ENCODE data around the gene DOCK1. TPM values are rescaled to one million over a fixed set of nuclear protein-coding genes. Genes with fewer than 3 reads are reported as not detected.
"Not testable (repeated sequence)": the region's sequence is repeated elsewhere in the genome, so short reads cannot be mapped to it uniquely, and the experiment has no call there.

DOCK1 gene
- 25.8 TPM for polyA plus RNA-seq (2013, experiment 1 of 2)
- 31.7 TPM for polyA plus RNA-seq (2013, experiment 2 of 2)

GRCh38 chr10:126904818-126905701 lies at the start of gene DOCK1:
TSS of gene DOCK1 (plus strand) at chr10:126905428. CDS start at chr10:126905518, 90 bp downstream.
- peak within 1 kb of the TSS; percentile 72 for H3K27ac ChIP-seq (ENCODE audit: low read depth, low read length)
- no peaks in the 10 kb centered on the region for H3K9me3 ChIP-seq (ENCODE audit: insufficient read depth, low read depth, low read length)
- peaks cover 3% of the 10 kb centered on the region; the same call in 1 of the 2 replicates for H3K4me1 ChIP-seq (ENCODE audit: insufficient read depth, low read length)
- H3K4me3 ChIP-seq (ENCODE audit: low read length) = peak within 1 kb of the TSS; percentile 83
- no peaks in the 10 kb centered on the region for H3K27me3 ChIP-seq (ENCODE audit: insufficient read depth, low read length)
- peak within 1 kb of the TSS; percentile 89 for H3K9ac ChIP-seq (ENCODE audit: low read depth, low read length)
- under 1% methylated on average over 108 of the region's 108 CpGs for WGBS
- peaks cover 29% of the 10 kb centered on the region for H3K36me3 ChIP-seq (ENCODE audit: insufficient read depth, low read length)

- H3K4me1 ChIP-seq (ENCODE audit: insufficient read depth, low read length) = no peaks in the 10 kb centered on the region
- no peaks in the 10 kb centered on the region for H3K9me3 ChIP-seq (ENCODE audit: insufficient read depth, low read depth, low read length)
- H3K27ac ChIP-seq (ENCODE audit: low read depth, low read length) = no peak overlapping the region
- no peak overlapping the region for H3K4me3 ChIP-seq (ENCODE audit: low read length)
- 95% methylated on average over 7 of the region's 8 CpGs for WGBS
- H3K36me3 ChIP-seq (ENCODE audit: insufficient read depth, low read length) = no peaks in the 10 kb centered on the region
- H3K9ac ChIP-seq (ENCODE audit: low read depth, low read length) = no peak overlapping the region
- no peaks in the 10 kb centered on the region for H3K27me3 ChIP-seq (ENCODE audit: insufficient read depth, low read length)
These were observed 47.9 kb upstream of the DOCK1 start for GRCh38 chr10:126857178-126857806.

- Histone ChIP-seq H3K27ac (ENCODE audit: low read depth, low read length) (no peak overlapping the region), H3K36me3 (ENCODE audit: insufficient read depth, low read length) (no peaks in the 10 kb centered on the region), H3K4me3 (ENCODE audit: low read length) (no peak overlapping the region), H3K9ac (ENCODE audit: low read depth, low read length) (no peak overlapping the region), H3K4me1 (ENCODE audit: insufficient read depth, low read length) (peaks cover 4% of the 10 kb centered on the region), H3K27me3 (ENCODE audit: insufficient read depth, low read length) (no peaks in the 10 kb centered on the region), H3K9me3 (ENCODE audit: insufficient read depth, low read depth, low read length) (no peaks in the 10 kb centered on the region)
- 80% methylated on average over 9 of the region's 9 CpGs for WGBS
These were observed 37.5 kb upstream of the DOCK1 start for GRCh38 chr10:126867567-126868365.

- H3K36me3 ChIP-seq (ENCODE audit: insufficient read depth, low read length) = no peaks in the 10 kb centered on the region
- H3K9me3 ChIP-seq (ENCODE audit: insufficient read depth, low read depth, low read length) = no peaks in the 10 kb centered on the region
- H3K9ac ChIP-seq (ENCODE audit: low read depth, low read length) = no peak overlapping the region
- WGBS = 75% methylated on average over 6 of the region's 6 CpGs
- H3K4me1 ChIP-seq (ENCODE audit: insufficient read depth, low read length) = peaks cover 9% of the 10 kb centered on the region
- H3K4me3 ChIP-seq (ENCODE audit: low read length) = no peak overlapping the region
- no peaks in the 10 kb centered on the region for H3K27me3 ChIP-seq (ENCODE audit: insufficient read depth, low read length)
- H3K27ac ChIP-seq (ENCODE audit: low read depth, low read length) = no peak overlapping the region
These were observed 36.9 kb upstream of the DOCK1 start for GRCh38 chr10:126868371-126868770.

GRCh38 chr10:126872135-126872534 lies 33.1 kb upstream of the DOCK1 start:
- H3K9me3 ChIP-seq (ENCODE audit: insufficient read depth, low read depth, low read length) = no peaks in the 10 kb centered on the region
- H3K9ac ChIP-seq (ENCODE audit: low read depth, low read length) = no peak overlapping the region
- no peaks in the 10 kb centered on the region for H3K27me3 ChIP-seq (ENCODE audit: insufficient read depth, low read length)
- H3K4me1 ChIP-seq (ENCODE audit: insufficient read depth, low read length) = peaks cover 12% of the 10 kb centered on the region
- H3K36me3 ChIP-seq (ENCODE audit: insufficient read depth, low read length) = no peaks in the 10 kb centered on the region
- no peak overlapping the region for H3K4me3 ChIP-seq (ENCODE audit: low read length)
- no peak overlapping the region for H3K27ac ChIP-seq (ENCODE audit: low read depth, low read length)
- WGBS = 95% methylated on average over 7 of the region's 7 CpGs

- no peaks in the 10 kb centered on the region for H3K27me3 ChIP-seq (ENCODE audit: insufficient read depth, low read length)
- no peak overlapping the region for H3K9ac ChIP-seq (ENCODE audit: low read depth, low read length)
- H3K4me1 ChIP-seq (ENCODE audit: insufficient read depth, low read length) = peaks cover 12% of the 10 kb centered on the region
- 49% methylated on average over 3 of the region's 3 CpGs for WGBS
- no peaks in the 10 kb centered on the region for H3K9me3 ChIP-seq (ENCODE audit: insufficient read depth, low read depth, low read length)
- H3K27ac ChIP-seq (ENCODE audit: low read depth, low read length) = no peak overlapping the region; the same call in 1 of the 2 replicates
- H3K4me3 ChIP-seq (ENCODE audit: low read length) = no peak overlapping the region
- H3K36me3 ChIP-seq (ENCODE audit: insufficient read depth, low read length) = no peaks in the 10 kb centered on the region
These were observed 32.5 kb upstream of the DOCK1 start for GRCh38 chr10:126872768-126873167.

- Histone ChIP-seq H3K9me3 (ENCODE audit: insufficient read depth, low read depth, low read length) (no peaks in the 10 kb centered on the region), H3K27me3 (ENCODE audit: insufficient read depth, low read length) (no peaks in the 10 kb centered on the region), H3K4me1 (ENCODE audit: insufficient read depth, low read length) (peaks cover 26% of the 10 kb centered on the region), H3K4me3 (ENCODE audit: low read length) (no peak overlapping the region), H3K36me3 (ENCODE audit: insufficient read depth, low read length) (no peaks in the 10 kb centered on the region), H3K9ac (ENCODE audit: low read depth, low read length) (no peak overlapping the region), H3K27ac (ENCODE audit: low read depth, low read length) (no peak overlapping the region)
- 90% methylated on average over 3 of the region's 3 CpGs for WGBS
These were observed 28.8 kb upstream of the DOCK1 start for GRCh38 chr10:126876456-126876855.

- 75% methylated on average over 2 of the region's 2 CpGs for WGBS
- no peak overlapping the region for H3K9ac ChIP-seq (ENCODE audit: low read depth, low read length)
These were observed 27.8 kb upstream of the DOCK1 start for GRCh38 chr10:126877390-126877789.

GRCh38 chr10:126878594-126878993 lies 26.6 kb upstream of the DOCK1 start:
- 92% methylated on average over 10 of the region's 10 CpGs for WGBS
- Histone ChIP-seq H3K9me3 (ENCODE audit: insufficient read depth, low read depth, low read length) (no peaks in the 10 kb centered on the region), H3K4me1 (ENCODE audit: insufficient read depth, low read length) (peaks cover 17% of the 10 kb centered on the region), H3K4me3 (ENCODE audit: low read length) (no peak overlapping the region), H3K27me3 (ENCODE audit: insufficient read depth, low read length) (no peaks in the 10 kb centered on the region), H3K27ac (ENCODE audit: low read depth, low read length) (no peak overlapping the region), H3K9ac (ENCODE audit: low read depth, low read length) (no peak overlapping the region), H3K36me3 (ENCODE audit: insufficient read depth, low read length) (no peaks in the 10 kb centered on the region)

More at GRCh38 chr10:126877390-126877789, 27.8 kb upstream of the DOCK1 start:
- no peaks in the 10 kb centered on the region for H3K36me3 ChIP-seq (ENCODE audit: insufficient read depth, low read length)
- H3K4me3 ChIP-seq (ENCODE audit: low read length) = no peak overlapping the region
- no peaks in the 10 kb centered on the region for H3K27me3 ChIP-seq (ENCODE audit: insufficient read depth, low read length)
- H3K27ac ChIP-seq (ENCODE audit: low read depth, low read length) = no peak overlapping the region
- H3K4me1 ChIP-seq (ENCODE audit: insufficient read depth, low read length) = peaks cover 28% of the 10 kb centered on the region
- no peaks in the 10 kb centered on the region for H3K9me3 ChIP-seq (ENCODE audit: insufficient read depth, low read depth, low read length)

- Histone ChIP-seq H3K9me3 (ENCODE audit: insufficient read depth, low read depth, low read length) (no peaks in the 10 kb centered on the region), H3K27ac (ENCODE audit: low read depth, low read length) (no peak overlapping the region), H3K9ac (ENCODE audit: low read depth, low read length) (no peak overlapping the region), H3K4me3 (ENCODE audit: low read length) (no peak overlapping the region), H3K36me3 (ENCODE audit: insufficient read depth, low read length) (no peaks in the 10 kb centered on the region), H3K27me3 (ENCODE audit: insufficient read depth, low read length) (no peaks in the 10 kb centered on the region), H3K4me1 (ENCODE audit: insufficient read depth, low read length) (peaks cover 16% of the 10 kb centered on the region)
- WGBS = 96% methylated on average over 2 of the region's 5 CpGs
These were observed 24.3 kb upstream of the DOCK1 start for GRCh38 chr10:126880926-126881325.

- not testable (repeated sequence) for H3K27me3 ChIP-seq (ENCODE audit: insufficient read depth, low read length); H3K36me3 ChIP-seq (ENCODE audit: insufficient read depth, low read length); H3K9me3 ChIP-seq (ENCODE audit: insufficient read depth, low read depth, low read length)
- Histone ChIP-seq H3K4me3 (ENCODE audit: low read length) (peak overlapping the region; percentile 65), H3K27ac (ENCODE audit: low read depth, low read length) (peak overlapping the region; percentile 58; the same call in 1 of the 2 replicates), H3K4me1 (ENCODE audit: insufficient read depth, low read length) (peaks cover 16% of the 10 kb centered on the region), H3K9ac (ENCODE audit: low read depth, low read length) (peak overlapping the region; percentile 88)
- WGBS = 4% methylated on average over 14 of the region's 16 CpGs
These were observed 23.2 kb upstream of the DOCK1 start for GRCh38 chr10:126882055-126882454.
